Measurements from ENCODE around the gene U2SURP. TPM values are rescaled to one million over a fixed set of nuclear protein-coding genes. Genes with fewer than 3 reads are reported as not detected.

U2SURP gene
- polyA plus RNA-seq, 2 donors, result 22.5 to 24.3 TPM

GRCh38 chr3:143056372-143056771 is 55.0 kb downstream of the U2SURP start:
- Histone ChIP-seq H3K27me3 (ENCODE audit: control insufficient read depth in 1 of 2, insufficient read depth in 2 of 2, low read length in 2 of 2) (no peaks in the 10 kb centered on the region), H3K4me1 (ENCODE audit: control insufficient read depth in 2 of 2, insufficient read depth in 2 of 2, low read length in 1 of 2) (no peaks in the 10 kb centered on the region), H3K36me3 (ENCODE audit: control insufficient read depth in 2 of 2, insufficient read depth in 2 of 2, low read length in 1 of 2) (peaks cover 0 to 2% of the 10 kb centered on the region in 2 donors), H3K4me3 (ENCODE audit: low read depth in 1 of 2, low read length in 2 of 2) (no peak overlapping the region), H3K27ac (ENCODE audit: low read depth in 2 of 2, low read length in 1 of 2) (no peak overlapping the region), H3K9me3 (ENCODE audit: control insufficient read depth in 2 of 2, insufficient read depth in 1 of 2, low read depth in 1 of 2, low read length in 1 of 2) (no peaks in the 10 kb centered on the region)
- 92 to 94% methylated on average over 3 of the region's 3 CpGs for WGBS, 2 donors

DNA sequence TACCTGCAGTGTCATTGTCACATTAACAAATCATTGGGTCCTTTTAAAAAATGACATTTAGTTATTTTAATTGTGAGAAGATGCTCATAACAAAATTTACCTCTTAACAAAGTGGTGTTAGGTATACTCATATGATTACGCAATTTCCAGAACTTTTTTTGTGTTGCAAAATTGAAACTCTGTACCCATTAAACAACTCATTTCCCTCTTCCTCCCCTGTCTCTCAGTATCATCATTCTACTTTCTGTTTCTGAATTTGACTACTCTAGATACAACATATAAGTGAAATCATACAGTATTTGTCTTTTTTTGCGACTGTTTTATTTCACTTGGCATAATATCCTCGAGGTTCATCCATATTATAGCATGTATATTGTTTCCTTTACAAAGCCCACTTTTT is 59.5 kb downstream of the U2SURP start:
- no peaks in the 10 kb centered on the region for H3K27me3 ChIP-seq (ENCODE audit: control insufficient read depth in 1 of 2, insufficient read depth in 2 of 2, low read length in 2 of 2)
- no peak overlapping the region for H3K27ac ChIP-seq (ENCODE audit: low read depth in 2 of 2, low read length in 1 of 2)
- WGBS, 2 donors, result 84 to 86% methylated on average over 3 of the region's 3 CpGs
- no peaks in the 10 kb centered on the region for H3K9me3 ChIP-seq (ENCODE audit: control insufficient read depth in 2 of 2, insufficient read depth in 1 of 2, low read depth in 1 of 2, low read length in 1 of 2)
- no peaks in the 10 kb centered on the region for H3K36me3 ChIP-seq (ENCODE audit: control insufficient read depth in 2 of 2, insufficient read depth in 2 of 2, low read length in 1 of 2)
- no peaks in the 10 kb centered on the region for H3K4me1 ChIP-seq (ENCODE audit: control insufficient read depth in 2 of 2, insufficient read depth in 2 of 2, low read length in 1 of 2)
- H3K4me3 ChIP-seq (ENCODE audit: low read depth in 1 of 2, low read length in 2 of 2), result no peak overlapping the region

GRCh38 chr3:143063018-143063417 is 61.6 kb downstream of the U2SURP start:
- Histone ChIP-seq H3K36me3 (ENCODE audit: control insufficient read depth in 2 of 2, insufficient read depth in 2 of 2, low read length in 1 of 2) (no peaks in the 10 kb centered on the region), H3K4me3 (ENCODE audit: low read depth in 1 of 2, low read length in 2 of 2) (no peak overlapping the region), H3K27me3 (ENCODE audit: control insufficient read depth in 1 of 2, insufficient read depth in 2 of 2, low read length in 2 of 2) (no peaks in the 10 kb centered on the region), H3K27ac (ENCODE audit: low read depth in 2 of 2, low read length in 1 of 2) (no peak overlapping the region), H3K4me1 (ENCODE audit: control insufficient read depth in 2 of 2, insufficient read depth in 2 of 2, low read length in 1 of 2) (no peaks in the 10 kb centered on the region), H3K9me3 (ENCODE audit: control insufficient read depth in 2 of 2, insufficient read depth in 1 of 2, low read depth in 1 of 2, low read length in 1 of 2) (no peaks in the 10 kb centered on the region)
- 81 to 95% methylated on average over 2 of the region's 2 CpGs for WGBS, 2 donors

GRCh38 chr3:143064777-143065176 is 63.4 kb downstream of the U2SURP start:
- Histone ChIP-seq H3K4me1 (ENCODE audit: control insufficient read depth in 2 of 2, insufficient read depth in 2 of 2, low read length in 1 of 2) (no peaks in the 10 kb centered on the region), H3K9me3 (ENCODE audit: control insufficient read depth in 2 of 2, insufficient read depth in 1 of 2, low read depth in 1 of 2, low read length in 1 of 2) (no peaks in the 10 kb centered on the region), H3K4me3 (ENCODE audit: low read depth in 1 of 2, low read length in 2 of 2) (no peak overlapping the region), H3K27ac (ENCODE audit: low read depth in 2 of 2, low read length in 1 of 2) (no peak overlapping the region), H3K36me3 (ENCODE audit: control insufficient read depth in 2 of 2, insufficient read depth in 2 of 2, low read length in 1 of 2) (no peaks in the 10 kb centered on the region), H3K27me3 (ENCODE audit: control insufficient read depth in 1 of 2, insufficient read depth in 2 of 2, low read length in 2 of 2) (no peaks in the 10 kb centered on the region)
- WGBS, 2 donors, result 82 to 85% methylated on average over 5 of the region's 5 CpGs

- Histone ChIP-seq H3K27ac (ENCODE audit: low read depth in 2 of 2, low read length in 1 of 2) (no peak overlapping the region), H3K4me3 (ENCODE audit: low read depth in 1 of 2, low read length in 2 of 2) (no peak overlapping the region), H3K36me3 (ENCODE audit: control insufficient read depth in 2 of 2, insufficient read depth in 2 of 2, low read length in 1 of 2) (no peaks in the 10 kb centered on the region), H3K9me3 (ENCODE audit: control insufficient read depth in 2 of 2, insufficient read depth in 1 of 2, low read depth in 1 of 2, low read length in 1 of 2) (no peaks in the 10 kb centered on the region), H3K27me3 (ENCODE audit: control insufficient read depth in 1 of 2, insufficient read depth in 2 of 2, low read length in 2 of 2) (no peaks in the 10 kb centered on the region), H3K4me1 (ENCODE audit: control insufficient read depth in 2 of 2, insufficient read depth in 2 of 2, low read length in 1 of 2) (no peaks in the 10 kb centered on the region)
- 96 to 97% methylated on average over 2 of the region's 2 CpGs for WGBS, 2 donors
Observed at GRCh38 chr3:143065364-143065763, 64.0 kb downstream of the U2SURP start.

DNA sequence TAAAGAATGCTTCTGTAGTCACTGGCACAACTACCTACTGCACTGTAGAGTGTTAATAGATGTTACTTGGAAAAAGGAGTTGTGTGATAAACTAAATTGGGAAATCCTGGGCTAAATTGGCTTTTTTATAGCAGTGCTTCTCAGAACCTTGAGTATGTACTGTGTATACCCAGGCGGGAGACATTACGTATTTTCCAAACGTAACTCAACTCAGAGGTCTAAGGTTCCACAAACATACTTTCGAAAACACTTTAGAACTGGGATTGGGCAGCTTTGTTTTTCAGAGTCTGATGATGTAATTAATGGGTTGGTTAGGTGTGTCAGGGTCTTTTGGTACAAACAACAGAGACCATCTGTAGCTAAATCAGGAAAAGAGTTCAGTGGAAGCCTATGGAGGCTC is 64.7 kb downstream of the U2SURP start:
- H3K36me3 ChIP-seq (ENCODE audit: control insufficient read depth in 2 of 2, insufficient read depth in 2 of 2, low read length in 1 of 2), result no peaks in the 10 kb centered on the region
- H3K9me3 ChIP-seq (ENCODE audit: control insufficient read depth in 2 of 2, insufficient read depth in 1 of 2, low read depth in 1 of 2, low read length in 1 of 2), result no peaks in the 10 kb centered on the region
- no peaks in the 10 kb centered on the region for H3K27me3 ChIP-seq (ENCODE audit: control insufficient read depth in 1 of 2, insufficient read depth in 2 of 2, low read length in 2 of 2)
- H3K4me3 ChIP-seq (ENCODE audit: low read depth in 1 of 2, low read length in 2 of 2), result no peak overlapping the region
- WGBS, 2 donors, result 81 to 85% methylated on average over 4 of the region's 4 CpGs
- H3K27ac ChIP-seq (ENCODE audit: low read depth in 2 of 2, low read length in 1 of 2), result no peak overlapping the region
- H3K4me1 ChIP-seq (ENCODE audit: control insufficient read depth in 2 of 2, insufficient read depth in 2 of 2, low read length in 1 of 2), result no peaks in the 10 kb centered on the region

DNA sequence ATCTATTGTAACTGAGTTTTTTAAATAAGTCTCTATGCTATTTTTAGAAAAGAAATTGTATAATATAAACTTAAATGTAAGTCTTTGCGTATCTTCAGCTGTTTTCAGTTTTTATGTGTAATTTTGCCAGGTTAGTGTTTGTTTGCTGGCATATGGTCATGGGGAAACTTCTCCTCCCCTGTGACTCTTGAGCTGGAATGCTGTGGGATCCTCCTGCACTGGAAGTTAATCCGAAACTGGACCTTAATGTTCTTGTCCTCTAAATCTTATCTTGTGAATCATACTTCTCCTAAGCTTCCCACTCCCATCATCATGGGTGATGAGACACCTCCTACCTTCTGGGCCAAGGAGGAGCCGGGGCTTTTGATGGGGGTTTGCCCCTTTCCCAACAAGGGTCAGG is 65.8 kb downstream of the U2SURP start:
- H3K36me3 ChIP-seq (ENCODE audit: control insufficient read depth in 2 of 2, insufficient read depth in 2 of 2, low read length in 1 of 2), result no peaks in the 10 kb centered on the region
- H3K4me1 ChIP-seq (ENCODE audit: control insufficient read depth in 2 of 2, insufficient read depth in 2 of 2, low read length in 1 of 2), result no peaks in the 10 kb centered on the region
- 82% methylated on average over 3 of the region's 3 CpGs for WGBS, 2 donors
- H3K9me3 ChIP-seq (ENCODE audit: control insufficient read depth in 2 of 2, insufficient read depth in 1 of 2, low read depth in 1 of 2, low read length in 1 of 2), result no peaks in the 10 kb centered on the region
- H3K27me3 ChIP-seq (ENCODE audit: control insufficient read depth in 1 of 2, insufficient read depth in 2 of 2, low read length in 2 of 2), result peaks cover 0 to 2% of the 10 kb centered on the region in 2 donors
- H3K27ac ChIP-seq (ENCODE audit: low read depth in 2 of 2, low read length in 1 of 2), result no peak overlapping the region
- no peak overlapping the region for H3K4me3 ChIP-seq (ENCODE audit: low read depth in 1 of 2, low read length in 2 of 2)

DNA sequence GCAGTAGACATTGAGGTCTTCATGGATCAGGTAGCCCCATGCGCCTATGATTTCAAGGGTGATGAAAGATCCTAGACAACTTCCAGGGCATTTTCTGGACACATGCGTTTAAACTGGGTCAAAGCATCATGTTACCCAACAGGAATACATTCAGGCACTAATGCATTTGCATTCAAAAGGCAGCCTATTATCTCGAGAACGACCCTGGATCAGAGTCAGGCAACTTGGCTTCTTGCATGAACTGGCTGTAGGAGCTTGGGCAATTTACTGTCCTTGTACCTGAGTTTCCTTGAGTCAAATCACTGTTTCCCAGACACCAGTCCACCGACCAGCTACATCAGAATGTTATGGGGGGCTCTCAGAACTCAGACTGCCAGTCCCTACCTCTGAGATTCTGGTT is 66.7 kb downstream of the U2SURP start:
- WGBS, 2 donors, result 84 to 92% methylated on average over 5 of the region's 5 CpGs
- no peak overlapping the region for H3K4me3 ChIP-seq (ENCODE audit: low read depth in 1 of 2, low read length in 2 of 2)
- H3K27me3 ChIP-seq (ENCODE audit: control insufficient read depth in 1 of 2, insufficient read depth in 2 of 2, low read length in 2 of 2), result peaks cover 0 to 2% of the 10 kb centered on the region in 2 donors
- no peak overlapping the region for H3K27ac ChIP-seq (ENCODE audit: low read depth in 2 of 2, low read length in 1 of 2)
- no peaks in the 10 kb centered on the region for H3K9me3 ChIP-seq (ENCODE audit: control insufficient read depth in 2 of 2, insufficient read depth in 1 of 2, low read depth in 1 of 2, low read length in 1 of 2)
- H3K36me3 ChIP-seq (ENCODE audit: control insufficient read depth in 2 of 2, insufficient read depth in 2 of 2, low read length in 1 of 2), result no peaks in the 10 kb centered on the region
- no peaks in the 10 kb centered on the region for H3K4me1 ChIP-seq (ENCODE audit: control insufficient read depth in 2 of 2, insufficient read depth in 2 of 2, low read length in 1 of 2)

- Histone ChIP-seq H3K9me3 (ENCODE audit: control insufficient read depth in 2 of 2, insufficient read depth in 1 of 2, low read depth in 1 of 2, low read length in 1 of 2) (no peaks in the 10 kb centered on the region), H3K4me1 (ENCODE audit: control insufficient read depth in 2 of 2, insufficient read depth in 2 of 2, low read length in 1 of 2) (no peaks in the 10 kb centered on the region), H3K4me3 (ENCODE audit: low read depth in 1 of 2, low read length in 2 of 2) (no peak overlapping the region), H3K27me3 (ENCODE audit: control insufficient read depth in 1 of 2, insufficient read depth in 2 of 2, low read length in 2 of 2) (peaks cover 0 to 2% of the 10 kb centered on the region in 2 donors), H3K27ac (ENCODE audit: low read depth in 2 of 2, low read length in 1 of 2) (no peak overlapping the region), H3K36me3 (ENCODE audit: control insufficient read depth in 2 of 2, insufficient read depth in 2 of 2, low read length in 1 of 2) (no peaks in the 10 kb centered on the region)
- 74 to 75% methylated on average over 3 of the region's 3 CpGs for WGBS, 2 donors
Observed at GRCh38 chr3:143070977-143071551, 69.7 kb downstream of the U2SURP start.

DNA sequence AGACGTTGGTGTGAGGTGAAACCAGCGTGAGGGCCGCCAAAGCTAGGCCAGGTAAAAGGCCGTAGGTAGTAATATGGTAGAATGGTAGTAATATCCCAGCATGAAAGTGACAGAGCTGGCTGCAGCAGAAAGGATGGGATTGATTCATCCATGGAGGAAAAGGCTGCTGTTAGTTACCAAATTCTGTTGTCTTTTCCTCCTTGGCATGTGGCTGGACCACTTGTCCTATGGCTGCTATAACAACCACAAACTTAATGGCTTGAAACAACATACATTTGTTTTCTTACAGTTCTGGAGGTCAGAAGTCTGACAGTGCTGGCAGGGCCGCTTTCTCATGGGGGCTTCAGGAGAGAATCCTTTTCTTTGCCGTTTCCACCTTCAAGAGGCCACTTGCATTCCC is 70.4 kb downstream of the U2SURP start:
- 92 to 95% methylated on average over 6 of the region's 6 CpGs for WGBS, 2 donors
- H3K27ac ChIP-seq (ENCODE audit: low read depth in 2 of 2, low read length in 1 of 2), result no peak overlapping the region
- H3K4me3 ChIP-seq (ENCODE audit: low read depth in 1 of 2, low read length in 2 of 2), result no peak overlapping the region
- H3K9me3 ChIP-seq (ENCODE audit: control insufficient read depth in 2 of 2, insufficient read depth in 1 of 2, low read depth in 1 of 2, low read length in 1 of 2), result no peaks in the 10 kb centered on the region
- no peaks in the 10 kb centered on the region for H3K4me1 ChIP-seq (ENCODE audit: control insufficient read depth in 2 of 2, insufficient read depth in 2 of 2, low read length in 1 of 2)
- no peaks in the 10 kb centered on the region for H3K36me3 ChIP-seq (ENCODE audit: control insufficient read depth in 2 of 2, insufficient read depth in 2 of 2, low read length in 1 of 2)
- peaks cover 0 to 2% of the 10 kb centered on the region in 2 donors for H3K27me3 ChIP-seq (ENCODE audit: control insufficient read depth in 1 of 2, insufficient read depth in 2 of 2, low read length in 2 of 2)

All from esophagus (tissue), 2 donors.